PC-9 (cell line): ENCODE results near the gene NRG3.

Experiments used
- CTCF ChIP-seq: fragments of 200-600 bp; sonication (generic); conservative IDR thresholded peaks from 2 replicates; pipeline ENCODE4 v1.6.1; 2017; ENCODE audit warnings: mixed run types, antibody characterized with exemption, mild to moderate bottlenecking, moderate library complexity
- EZH2 ChIP-seq: fragments of 200-600 bp; sonication (generic); IDR thresholded peaks from 2 replicates; pipeline ENCODE4 v1.8.0; 2017; ENCODE audit warnings: antibody characterized with exemption, low read depth

DNA sequence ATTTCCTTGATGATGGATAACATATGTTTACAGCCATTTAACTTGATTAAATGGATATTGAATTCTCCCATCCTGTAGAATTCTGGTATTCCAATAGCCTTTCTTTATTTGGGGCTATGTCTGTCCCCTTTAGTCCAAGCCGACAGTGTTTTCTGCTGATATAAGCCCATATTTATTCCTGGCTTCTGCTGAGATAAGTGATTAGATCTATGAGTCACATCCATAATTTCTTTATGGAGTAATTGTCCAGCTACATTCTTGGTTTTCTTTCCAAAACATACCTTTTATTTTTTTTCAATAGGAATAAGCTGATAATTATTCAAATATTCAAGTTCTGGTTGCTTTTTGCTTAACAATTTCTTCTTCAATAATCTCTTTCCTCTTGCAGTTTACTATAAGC is 106.7 kb downstream of the NRG3 start:
- TF ChIP-seq CTCF: no peak
- no peak for TF ChIP-seq EZH2
